Heart left ventricle (tissue), 16 donors: ENCODE results near the gene VEZT. TPM values are rescaled to one million over a fixed set of nuclear protein-coding genes. Genes with fewer than 3 reads are reported as not detected.

Experiments
- ATAC-seq, 4 donors: fragments of 200-7000 bp; cut with Tn5 transposase; one replicate each; pipeline ENCODE4 v1.9.1; 2020 to 2022; ENCODE audit warnings: moderate library complexity in 4 of 4, mild to moderate bottlenecking in 3 of 4, moderate number of reproducible peaks in 1 of 4
- DNase-seq, 5 donors: peaks; one replicate each; pipeline ENCODE4 v3.0.0-alpha.2; 2020
- H3K27ac ChIP-seq, 12 donors: fragments of 200-600 bp; sonication (generic) in 4 of 12; one replicate each; pipeline versions ENCODE4 v1.5.0 to v1.8.0; 2016 to 2022; ENCODE audit warnings: mild to moderate bottlenecking in 2 of 12
- H3K27me3 ChIP-seq, 9 donors: fragments of 200-600 bp; sonication (generic) in 2 of 9; one replicate each; pipeline versions ENCODE4 v1.5.1 to v1.8.0; 2016 to 2022; ENCODE audit warnings: mild to moderate bottlenecking in 3 of 9
- H3K36me3 ChIP-seq, 9 donors: fragments of 200-600 bp; sonication (generic) in 2 of 9; one replicate each; pipeline versions ENCODE4 v1.5.0 to v1.8.0; 2018 to 2022; ENCODE audit warnings: mild to moderate bottlenecking in 2 of 9
- H3K4me1 ChIP-seq, 12 donors: fragments of 200-600 bp; sonication (generic) in 4 of 12; one replicate each; pipeline versions ENCODE4 v1.5.0 to v1.8.0; 2016 to 2022; ENCODE audit warnings: mild to moderate bottlenecking in 3 of 12
- H3K4me3 ChIP-seq, 12 donors: fragments of 200-600 bp; sonication (generic) in 4 of 12; one replicate each; pipeline versions ENCODE4 v1.5.0 to v1.8.0; 2017 to 2022; ENCODE audit warnings: mild to moderate bottlenecking in 9 of 12, moderate library complexity in 4 of 12
- H3K9me3 ChIP-seq, 12 donors: fragments of 200-600 bp; sonication (generic) in 4 of 12; one replicate each; pipeline versions ENCODE4 v1.5.0 to v1.8.0; 2016 to 2022; ENCODE audit warnings: mild to moderate bottlenecking in 1 of 12
- CTCF ChIP-seq, 12 donors: fragments of 200-600 bp; sonication (generic) in 4 of 12; IDR thresholded peaks; one replicate each; pipeline versions ENCODE4 v1.5.0 to v1.8.0; 2018 to 2022; ENCODE audit warnings: antibody characterized with exemption in 12 of 12, mild to moderate bottlenecking in 5 of 12
- POLR2A ChIP-seq, 2 donors: fragments of 450-650 bp; IDR thresholded peaks; one replicate each; pipeline ENCODE4 v1.6.1; 2017; ENCODE audit warnings: antibody characterized with exemption in 2 of 2, mild to moderate bottlenecking in 2 of 2, moderate library complexity in 2 of 2
- WGBS, 4 donors: extraction: QIAGEN DNeasy Blood & Tissue Kit in 2 of 4; methylation state at CpG; one replicate each; pipeline versions ENCODE4 v1.1.5 to v1.1.7; 2013 to 2018; 5-methylcytosine and 5-hydroxymethylcytosine counted together
- intact Hi-C, 10 donors: fragments of 100-400 bp; cut with DNase I; formaldehyde crosslinking; loops; one replicate each; pipeline versions ENCODE4 v1.11.1 to v1.14.2; 2022
- polyA plus RNA-seq, 2 donors: library from polyadenylated mRNA; stranded (reverse); fragments of 200-250 nt; gene quantifications; one replicate each; pipeline ENCODE4 v1.2.3, GENCODE V29; 2013
- total RNA-seq, 9 donors: library from RNA; depleted of rRNA in 2 of 9; stranded (reverse); fragments of >200 nt in 2 of 9; fragmentation: NEBNext Ultra II Directional in 3 of 9; extraction: Animal tissue kit (Norgen Biotek cat#: 25700) in 3 of 9; gene quantifications; one replicate each; pipeline versions ENCODE4 v1.1.0 to v1.2.4, GENCODE V29; 2016 to 2023
- donor health status: ischemic (EF 13 %, LVEDD 7.1; RV severe dilation, severe dysfunction).
- donor health status: healthy with polysubstance abuse.
- donor health status: DM: no; HTN: yes; CAD: no.
- donor health status: DM: no; HTN: no; CAD: no.
- donor health status: ischemic (EF 25% LVEDD 6.9; RV normal size, moderate dysfunction).
- donor health status: ischemic (EF 25% LVEDD 5.7; RV mildly dilated, moderate dysfunction).
- donor health status: healthy.
- donor health status: DM: yes; HTN: yes; CAD: no.
- donor health status: ischemic (EF 35%, LVEDD 5.7; RV mildly dilated, moderate dysfunction).
- donor health status: nonischemic (EF 11% LVEDD 7.7; RV severe dilation, severe dysfunction).
- donor health status: DM: yes; HTN: yes; CAD: no.
- donor health status: PGD.
- donor health status: ischemic (EF 29% LVEDD 5.4; RV normal size, mild dysfunction).
- donor health status: nonischemic (EF 23%, LVEDD 6.1; RV moderate dilation, normal function).

VEZT gene
- total and polyA plus RNA-seq, 11 donors, result 14.6 to 89.9 (median 65.2) TPM

- no peak for DNase-seq
- Histone ChIP-seq H3K4me3 (no peak overlapping the region), H3K27me3 (no peaks in the 10 kb centered on the region), H3K27ac (no peak overlapping the region), H3K4me1 (peaks cover 0 to 20% (median 0%) of the 10 kb centered on the region in 12 donors), H3K9me3 (no peaks in the 10 kb centered on the region), H3K36me3 (no peaks in the 10 kb centered on the region)
- peak in 1 of 4 donors; percentile 27 for ATAC-seq
- no peak for TF ChIP-seq POLR2A (IDR thresholded peaks at IDR 0.05)
- no peak for TF ChIP-seq CTCF (IDR thresholded peaks at IDR 0.05)
- 71 to 94% (median 81%) methylated on average over 2 of the region's 2 CpGs for WGBS, 4 donors
- intact Hi-C loops, result no loop called here
Measured at GRCh38 chr12:95181103-95181502, 36.5 kb upstream of the VEZT start.

GRCh38 chr12:95182868-95183415, 34.7 kb upstream of the VEZT start:
- Histone ChIP-seq H3K27ac (peak overlapping the region in 2 of 12 donors; percentile 7 to 13), H3K36me3 (no peaks in the 10 kb centered on the region), H3K9me3 (no peaks in the 10 kb centered on the region), H3K27me3 (no peaks in the 10 kb centered on the region), H3K4me3 (no peak overlapping the region), H3K4me1 (peaks cover 0 to 19% (median 0%) of the 10 kb centered on the region in 12 donors)
- WGBS, 4 donors, result 67 to 75% (median 70%) methylated on average over 5 of the region's 5 CpGs
- DNase-seq (no peak), ATAC-seq (peak in 3 of 4 donors; percentile 37 to 73 (median 52))
- TF ChIP-seq CTCF (IDR thresholded peaks at IDR 0.05) (no peak), POLR2A (IDR thresholded peaks at IDR 0.05) (no peak)
- intact Hi-C loops, result no loop called here

- no peak for ATAC-seq
- H3K9me3 ChIP-seq, result no peaks in the 10 kb centered on the region
- H3K4me3 ChIP-seq, result no peak overlapping the region
Measured at GRCh38 chr12:95184121-95184520, 33.5 kb upstream of the VEZT start.

GRCh38 chr12:95185072-95185471, 32.5 kb upstream of the VEZT start:
- WGBS, 4 donors, result 87 to 92% (median 91%) methylated on average over 8 of the region's 8 CpGs
- no peaks in the 10 kb centered on the region for H3K36me3 ChIP-seq
- no peak for ATAC-seq
- no peaks in the 10 kb centered on the region for H3K27me3 ChIP-seq
- H3K4me1 ChIP-seq, result peaks cover 0 to 22% (median 0%) of the 10 kb centered on the region in 12 donors
- no peaks in the 10 kb centered on the region for H3K9me3 ChIP-seq
- TF ChIP-seq CTCF (IDR thresholded peaks at IDR 0.05), result no peak
- no peak overlapping the region for H3K4me3 ChIP-seq
- intact Hi-C loops, result no loop called here
- H3K27ac ChIP-seq, result peak overlapping the region in 1 of 12 donors; percentile 58
- no peak for DNase-seq

More at GRCh38 chr12:95184121-95184520, 33.5 kb upstream of the VEZT start:
- H3K27me3 ChIP-seq, result no peaks in the 10 kb centered on the region
- H3K36me3 ChIP-seq, result no peaks in the 10 kb centered on the region
- intact Hi-C loops, result no loop called here
- TF ChIP-seq POLR2A (IDR thresholded peaks at IDR 0.05) (no peak), CTCF (IDR thresholded peaks at IDR 0.05) (no peak)
- no peak for DNase-seq
- no peak overlapping the region for H3K27ac ChIP-seq
- peaks cover 0 to 22% (median 0%) of the 10 kb centered on the region in 12 donors for H3K4me1 ChIP-seq
